SU-DHL-6 (cell line): ENCODE results near the gene CXCL3.

Experiments used
- H2AFZ ChIP-seq: fragments of 200-600 bp; sonication (generic); 2 replicates; pipeline ENCODE4 v1.6.1; 2014; ENCODE audit warnings: low read depth, mild to moderate bottlenecking, moderate library complexity, mixed read lengths, antibody characterized with exemption, low read length; ENCODE audit not compliant: severe bottlenecking
- H3F3A ChIP-seq: fragments of 200-600 bp; shearing (Covaris generic); 2 replicates; pipeline ENCODE4 v1.6.0; 2016; ENCODE audit warnings: antibody characterized with exemption, mild to moderate bottlenecking; ENCODE audit not compliant: insufficient read depth
- H3K27ac ChIP-seq: fragments of 200-600 bp; sonication (generic); 2 replicates; pipeline ENCODE4 v1.5.1; 2016; ENCODE audit warnings: low read depth, mild to moderate bottlenecking, low read length, moderate library complexity, mixed read lengths
- H3K27me3 ChIP-seq: fragments of 200-600 bp; sonication (generic), shearing (Covaris generic); 2 replicates; pipeline ENCODE4 v1.6.0; 2014; ENCODE audit warnings: mild to moderate bottlenecking, low read length
- H3K36me3 ChIP-seq: fragments of 200-600 bp; sonication (generic); 2 replicates; pipeline ENCODE4 v1.6.1; 2014; ENCODE audit warnings: mild to moderate bottlenecking, low read length, mixed read lengths
- H3K4me2 ChIP-seq: fragments of 300-600, 200-600 bp; shearing (Covaris generic), sonication (generic); 2 replicates; pipeline ENCODE4 v1.6.0; 2014; ENCODE audit warnings: low read length, low read depth, mild to moderate bottlenecking; ENCODE audit not compliant: poor library complexity, severe bottlenecking
- H3K4me3 ChIP-seq: fragments of 200-600 bp; sonication (generic); 2 replicates; pipeline ENCODE4 v1.5.1; 2014; ENCODE audit warnings: antibody characterized with exemption, low read length, mild to moderate bottlenecking, mixed read lengths; ENCODE audit not compliant: insufficient read depth, poor library complexity, severe bottlenecking
- H3K79me2 ChIP-seq: fragments of 200-600 bp; sonication (generic); 2 replicates; pipeline ENCODE4 v1.6.1; 2014; ENCODE audit warnings: mild to moderate bottlenecking, low read length, moderate library complexity; ENCODE audit not compliant: insufficient read depth
- H3K9ac ChIP-seq: fragments of 200-600 bp; sonication (generic); 2 replicates; pipeline ENCODE4 v1.7.0; 2014; ENCODE audit warnings: mild to moderate bottlenecking, low read length
- H3K9me2 ChIP-seq: fragments of 200-600 bp; sonication (generic); replicated peaks from 2 replicates; pipeline ENCODE4 v1.6.1; 2014; ENCODE audit warnings: low read length; ENCODE audit not compliant: insufficient read depth
- H3K9me3 ChIP-seq: fragments of 200-600 bp; sonication (generic); 2 replicates; pipeline ENCODE4 v1.6.1; 2014; ENCODE audit warnings: low read length, mixed read lengths; ENCODE audit not compliant: insufficient read depth
- H4K20me1 ChIP-seq: fragments of 200-600 bp; sonication (generic); 2 replicates; pipeline ENCODE4 v1.6.1; 2014; ENCODE audit warnings: low read depth, mild to moderate bottlenecking, antibody characterized with exemption, low read length, moderate library complexity, mixed read lengths
- EZH2phosphoT487 ChIP-seq: fragments of 200-600 bp; sonication (generic), shearing (Covaris generic); conservative IDR thresholded peaks from 2 replicates; pipeline ENCODE4 v1.6.1; 2018; ENCODE audit warnings: mild to moderate bottlenecking, antibody characterized with exemption, low read length, moderate library complexity, mixed read lengths
- TF ChIP-seq, protein P1 (sequence below): fragments of 200-600 bp; sonication (generic); IDR thresholded peaks from one replicate; pipeline ENCODE4 v1.5.1; 2017; ENCODE audit warnings: antibody characterized with exemption, mild to moderate bottlenecking, low read length, moderate library complexity; ENCODE audit not compliant: insufficient read depth, poor library complexity, severe bottlenecking

The CXCL3 gene

DNA sequence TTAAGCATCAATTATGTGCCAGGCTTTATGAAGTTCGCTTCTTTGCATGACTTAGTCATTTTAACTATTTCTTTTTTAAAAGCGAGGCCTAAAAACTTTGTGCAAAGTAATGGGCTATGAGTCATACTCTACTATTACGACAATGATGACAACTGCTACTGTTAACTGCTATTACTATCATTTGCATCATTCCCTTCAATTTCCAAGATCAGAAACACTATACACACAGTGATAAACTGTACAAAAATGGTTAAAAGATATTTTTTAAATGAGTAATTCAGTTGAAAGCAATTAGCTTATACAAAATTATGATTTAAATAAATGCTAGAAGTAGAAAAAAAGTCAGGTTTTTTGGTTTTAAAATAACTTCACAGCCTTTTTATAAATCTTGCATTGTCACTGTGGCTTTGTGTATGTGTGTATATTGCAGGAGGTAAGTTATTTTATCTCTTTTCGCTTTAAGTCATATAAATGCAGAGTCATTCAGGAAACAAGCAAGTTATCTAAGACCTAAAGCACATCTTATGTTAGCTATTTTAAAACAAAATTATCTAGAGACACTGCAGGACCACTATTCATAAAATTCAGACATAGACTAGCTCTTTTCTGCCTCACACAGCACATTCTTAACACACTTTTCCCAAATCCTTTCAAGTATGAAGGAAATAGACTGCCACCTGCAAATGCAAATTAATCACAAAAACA, 18.5 kb upstream of the CXCL3 start:
- Histone ChIP-seq H3K9me2 (no peaks in the 10 kb centered on the region), H3K9ac (no peak overlapping the region), H3K9me3 (no peaks in the 10 kb centered on the region), H3F3A (no peaks in the 10 kb centered on the region), H3K36me3 (no peaks in the 10 kb centered on the region), H4K20me1 (no peaks in the 10 kb centered on the region), H3K79me2 (no peaks in the 10 kb centered on the region), H3K4me3 (no peak overlapping the region), H3K27ac (no peak overlapping the region), H3K4me2 (no peak overlapping the region), H2AFZ (no peak overlapping the region), H3K27me3 (no peaks in the 10 kb centered on the region)
- TF ChIP-seq, protein P1, sequence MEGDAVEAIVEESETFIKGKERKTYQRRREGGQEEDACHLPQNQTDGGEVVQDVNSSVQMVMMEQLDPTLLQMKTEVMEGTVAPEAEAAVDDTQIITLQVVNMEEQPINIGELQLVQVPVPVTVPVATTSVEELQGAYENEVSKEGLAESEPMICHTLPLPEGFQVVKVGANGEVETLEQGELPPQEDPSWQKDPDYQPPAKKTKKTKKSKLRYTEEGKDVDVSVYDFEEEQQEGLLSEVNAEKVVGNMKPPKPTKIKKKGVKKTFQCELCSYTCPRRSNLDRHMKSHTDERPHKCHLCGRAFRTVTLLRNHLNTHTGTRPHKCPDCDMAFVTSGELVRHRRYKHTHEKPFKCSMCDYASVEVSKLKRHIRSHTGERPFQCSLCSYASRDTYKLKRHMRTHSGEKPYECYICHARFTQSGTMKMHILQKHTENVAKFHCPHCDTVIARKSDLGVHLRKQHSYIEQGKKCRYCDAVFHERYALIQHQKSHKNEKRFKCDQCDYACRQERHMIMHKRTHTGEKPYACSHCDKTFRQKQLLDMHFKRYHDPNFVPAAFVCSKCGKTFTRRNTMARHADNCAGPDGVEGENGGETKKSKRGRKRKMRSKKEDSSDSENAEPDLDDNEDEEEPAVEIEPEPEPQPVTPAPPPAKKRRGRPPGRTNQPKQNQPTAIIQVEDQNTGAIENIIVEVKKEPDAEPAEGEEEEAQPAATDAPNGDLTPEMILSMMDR: no peak
- TF ChIP-seq EZH2phosphoT487: no peak

DNA sequence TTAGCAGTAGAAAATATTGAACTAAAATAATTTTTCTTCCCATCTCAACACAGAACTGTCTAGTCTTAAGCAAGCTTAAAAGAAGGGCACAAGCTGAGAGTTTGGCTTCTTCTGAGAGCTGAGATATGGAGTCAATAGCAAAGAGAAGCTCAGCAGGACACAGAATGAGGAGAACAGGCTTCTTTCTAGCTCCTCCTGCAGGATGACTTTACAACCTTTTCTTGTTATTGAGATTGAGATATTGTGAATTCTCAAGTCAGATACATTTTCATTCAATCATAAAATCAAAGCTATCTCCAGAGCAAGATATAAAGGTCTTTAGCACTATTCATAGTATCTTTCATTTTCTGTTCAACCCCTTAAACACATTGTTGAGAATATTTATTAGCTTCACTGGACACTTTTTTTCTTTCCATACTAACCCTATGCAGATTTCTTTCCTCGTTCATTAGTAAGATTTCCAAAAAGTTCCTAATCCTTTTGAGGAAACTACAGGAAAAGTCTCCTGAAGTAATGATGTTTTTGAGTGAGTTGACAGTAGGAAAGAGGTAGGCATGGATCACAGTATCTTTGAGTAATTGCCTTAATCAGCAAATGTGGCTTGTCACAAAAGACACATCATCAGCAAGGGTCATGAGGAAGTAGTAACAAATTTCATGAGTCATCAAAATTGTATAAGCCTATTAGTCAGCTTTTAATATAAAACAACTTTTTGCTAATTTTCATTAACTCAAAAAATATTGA, 17.8 kb upstream of the CXCL3 start:
- no peaks in the 10 kb centered on the region for H3K9me2 ChIP-seq
- no peak overlapping the region for H3K4me2 ChIP-seq
- H3K9me3 ChIP-seq: no peaks in the 10 kb centered on the region
- no peaks in the 10 kb centered on the region for H3F3A ChIP-seq
- no peaks in the 10 kb centered on the region for H4K20me1 ChIP-seq
- H3K4me3 ChIP-seq: no peak overlapping the region
- H3K79me2 ChIP-seq: no peaks in the 10 kb centered on the region
- H3K27ac ChIP-seq: no peak overlapping the region
- H3K9ac ChIP-seq: no peak overlapping the region
- H3K36me3 ChIP-seq: no peaks in the 10 kb centered on the region
- no peak overlapping the region for H2AFZ ChIP-seq
- H3K27me3 ChIP-seq: no peaks in the 10 kb centered on the region
- TF ChIP-seq, protein P1: no peak
- TF ChIP-seq EZH2phosphoT487: no peak

DNA sequence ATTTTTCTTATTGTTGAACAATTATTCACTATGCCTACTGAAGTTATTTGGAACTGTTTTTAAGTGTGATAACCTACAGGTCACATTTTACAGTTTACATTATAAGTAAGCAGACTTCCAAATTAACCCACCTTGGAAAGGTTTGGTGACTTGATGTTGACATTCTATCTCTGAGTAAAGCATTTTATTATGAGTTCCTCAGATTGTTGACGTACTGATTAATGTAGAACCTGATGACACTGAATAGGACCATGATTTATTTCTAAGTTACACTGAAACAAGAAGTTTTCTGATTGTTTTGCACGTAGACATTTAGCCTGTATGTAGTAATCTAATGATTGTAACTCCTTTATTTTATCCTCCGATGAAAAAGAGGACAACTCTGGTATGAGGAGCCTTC, 17.0 kb upstream of the CXCL3 start:
- Histone ChIP-seq H3K9me3 (no peaks in the 10 kb centered on the region), H3K4me3 (no peak overlapping the region), H3K79me2 (no peaks in the 10 kb centered on the region), H3K27ac (no peak overlapping the region), H2AFZ (no peak overlapping the region), H3K36me3 (no peaks in the 10 kb centered on the region), H3K4me2 (no peak overlapping the region), H3F3A (no peaks in the 10 kb centered on the region), H4K20me1 (no peaks in the 10 kb centered on the region), H3K9ac (no peak overlapping the region), H3K27me3 (no peaks in the 10 kb centered on the region), H3K9me2 (no peaks in the 10 kb centered on the region)
- TF ChIP-seq, protein P1: no peak
- TF ChIP-seq EZH2phosphoT487: no peak
